TTC549 (cell line): ENCODE data around the gene CPT1A.

Experiments used
- FAIRE-seq: peaks from 2 replicates; lab custom pipeline; 2012; peaks lifted over from hg19 to GRCh38; lab: Jason Lieb, UNC

Gene CPT1A

GRCh38 chr11:68753300-68753699 is 88.4 kb downstream of the CPT1A start:
- FAIRE-seq: no peak

- no peak for FAIRE-seq
Observed at GRCh38 chr11:68751331-68751856, 90.3 kb downstream of the CPT1A start, which contains the start of gene TESMIN. TESMIN (minus strand) TSS chr11:68751520; CDS start chr11:68750660, 860 bp downstream.

GRCh38 chr11:68751004-68751325 is 90.8 kb downstream of the CPT1A start:
- no peak for FAIRE-seq

- no peak for FAIRE-seq
Observed at GRCh38 chr11:68750195-68751003, 91.3 kb downstream of the CPT1A start.

GRCh38 chr11:68749229-68750123 is 92.2 kb downstream of the CPT1A start:
- FAIRE-seq: no peak

- no peak for FAIRE-seq
Observed at GRCh38 chr11:68748061-68748460, 93.7 kb downstream of the CPT1A start.

GRCh38 chr11:68743539-68743938 is 98.2 kb downstream of the CPT1A start:
- FAIRE-seq: no peak

- FAIRE-seq: no peak
Observed at GRCh38 chr11:68741463-68741862, 100.3 kb downstream of the CPT1A start.

GRCh38 chr11:68735646-68736045 is 106.1 kb downstream of the CPT1A start:
- FAIRE-seq: no peak

- no peak for FAIRE-seq
Observed at GRCh38 chr11:68735125-68735524, 106.6 kb downstream of the CPT1A start.

- no peak for FAIRE-seq
Observed at GRCh38 chr11:68734111-68734510, 107.6 kb downstream of the CPT1A start.

- FAIRE-seq: no peak
Observed at GRCh38 chr11:68727783-68728182, 113.9 kb downstream of the CPT1A start.

- FAIRE-seq: no peak
Observed at GRCh38 chr11:68724293-68724692, 117.4 kb downstream of the CPT1A start.

GRCh38 chr11:68722143-68722542 is 119.6 kb downstream of the CPT1A start:
- FAIRE-seq: no peak

GRCh38 chr11:68721075-68721474 is 120.6 kb downstream of the CPT1A start:
- no peak for FAIRE-seq

- FAIRE-seq: no peak
Observed at GRCh38 chr11:68715456-68716122, 126.1 kb downstream of the CPT1A start.

- FAIRE-seq: no peak
Observed at GRCh38 chr11:68714060-68714856, 127.5 kb downstream of the CPT1A start.

- no peak for FAIRE-seq
Observed at GRCh38 chr11:68711114-68711513, 130.6 kb downstream of the CPT1A start.

GRCh38 chr11:68710409-68710808 is 131.3 kb downstream of the CPT1A start:
- FAIRE-seq: no peak

GRCh38 chr11:68709062-68709461 is 132.7 kb downstream of the CPT1A start:
- no peak for FAIRE-seq

- no peak for FAIRE-seq
Observed at GRCh38 chr11:68707527-68707926, 134.2 kb downstream of the CPT1A start.

- FAIRE-seq: no peak
Observed at GRCh38 chr11:68704887-68705286, 136.8 kb downstream of the CPT1A start.
